ENCODE measurements around the gene FCSK.
"Not testable (repeated sequence)": the region's sequence is repeated elsewhere in the genome, so short reads cannot be mapped to it uniquely, and the experiment has no call there.

FCSK gene

DNA sequence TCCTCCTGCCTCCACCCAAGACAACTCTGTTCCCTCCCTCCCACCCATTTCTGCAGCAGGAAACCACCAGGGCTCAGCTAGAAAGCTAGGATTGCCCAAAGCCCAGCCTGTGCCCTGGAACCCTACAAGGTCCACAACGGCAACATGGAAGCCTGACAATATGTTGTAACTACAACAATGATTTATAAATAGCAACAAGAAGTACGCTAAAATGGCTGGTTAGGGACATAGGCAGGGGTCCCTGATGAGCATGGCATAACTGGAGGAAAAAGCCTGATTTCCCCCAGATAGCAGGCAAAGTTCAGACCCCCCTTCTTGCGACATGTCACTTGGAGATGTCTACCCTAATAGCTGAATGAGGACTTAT, 22.1 kb upstream of the FCSK start:
- no peak for DNase-seq (ENCODE audit: low read depth)

DNA sequence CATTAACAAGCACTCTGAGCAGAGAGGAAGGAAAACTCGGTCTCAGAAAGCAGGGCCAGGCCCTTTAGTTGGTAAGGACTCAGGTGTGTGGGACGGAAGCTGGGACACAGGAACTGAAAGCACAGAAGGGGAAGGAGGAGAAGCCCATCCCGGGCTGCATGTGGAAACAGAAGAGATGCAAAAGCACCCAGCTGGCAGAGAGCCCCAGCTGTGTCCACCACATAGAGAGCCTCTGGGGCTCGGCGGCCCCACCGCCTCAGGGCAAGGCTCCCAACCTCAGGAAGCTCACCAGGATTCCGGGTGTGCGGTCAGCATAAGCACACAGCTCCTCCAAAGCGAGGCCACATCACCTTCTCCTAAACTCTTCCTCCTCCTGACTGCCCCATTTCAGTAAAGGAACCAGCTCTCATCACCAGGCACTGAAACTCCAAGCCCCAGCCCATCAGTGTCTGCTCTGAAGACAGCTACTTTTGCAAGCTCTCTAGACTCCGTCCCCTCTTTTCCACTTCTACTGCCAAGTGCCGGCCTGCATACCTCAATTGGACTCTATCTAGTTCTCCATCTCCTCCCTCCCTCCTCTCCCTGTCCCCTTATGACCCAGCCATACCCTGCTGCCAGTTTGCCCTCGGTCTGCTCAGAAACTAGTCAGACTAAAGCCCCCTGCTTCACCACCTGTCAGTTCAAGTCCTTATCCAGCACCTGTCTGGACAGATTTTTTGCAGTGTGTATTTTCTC, 21.5 kb upstream of the FCSK start:
- no peak for DNase-seq (ENCODE audit: low read depth)

DNA sequence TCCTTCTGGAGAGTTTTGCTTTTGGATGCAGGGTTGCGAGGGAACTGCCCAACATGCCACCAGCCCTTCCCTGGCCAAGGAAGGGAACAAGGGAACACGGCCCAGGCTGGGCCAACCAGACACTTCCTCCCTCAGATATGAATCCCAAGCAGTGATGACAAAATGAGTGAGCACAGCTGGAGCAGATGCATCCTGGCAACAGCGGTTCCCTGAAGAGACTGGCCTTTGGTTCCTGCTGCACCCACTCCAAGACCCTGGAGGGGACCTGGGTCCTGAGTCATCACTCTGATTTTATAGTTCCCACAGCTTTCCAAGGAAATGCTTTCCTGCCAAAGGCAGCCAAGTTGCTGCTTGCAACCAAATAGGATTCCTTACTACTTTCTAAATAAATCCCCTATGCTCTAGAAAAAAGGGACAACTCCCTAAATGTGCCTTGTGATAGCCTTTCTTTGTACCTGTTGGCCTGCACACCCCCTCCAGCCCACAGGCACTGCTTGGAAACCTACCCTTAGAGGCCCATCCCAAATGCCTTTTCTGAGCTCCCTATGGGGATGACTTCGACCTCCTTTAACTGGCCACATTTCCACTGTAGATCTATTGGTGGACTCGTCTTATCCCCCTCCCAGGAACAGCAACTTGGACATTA, 20.8 kb upstream of the FCSK start:
- DNase-seq (ENCODE audit: low read depth) = no peak

DNA sequence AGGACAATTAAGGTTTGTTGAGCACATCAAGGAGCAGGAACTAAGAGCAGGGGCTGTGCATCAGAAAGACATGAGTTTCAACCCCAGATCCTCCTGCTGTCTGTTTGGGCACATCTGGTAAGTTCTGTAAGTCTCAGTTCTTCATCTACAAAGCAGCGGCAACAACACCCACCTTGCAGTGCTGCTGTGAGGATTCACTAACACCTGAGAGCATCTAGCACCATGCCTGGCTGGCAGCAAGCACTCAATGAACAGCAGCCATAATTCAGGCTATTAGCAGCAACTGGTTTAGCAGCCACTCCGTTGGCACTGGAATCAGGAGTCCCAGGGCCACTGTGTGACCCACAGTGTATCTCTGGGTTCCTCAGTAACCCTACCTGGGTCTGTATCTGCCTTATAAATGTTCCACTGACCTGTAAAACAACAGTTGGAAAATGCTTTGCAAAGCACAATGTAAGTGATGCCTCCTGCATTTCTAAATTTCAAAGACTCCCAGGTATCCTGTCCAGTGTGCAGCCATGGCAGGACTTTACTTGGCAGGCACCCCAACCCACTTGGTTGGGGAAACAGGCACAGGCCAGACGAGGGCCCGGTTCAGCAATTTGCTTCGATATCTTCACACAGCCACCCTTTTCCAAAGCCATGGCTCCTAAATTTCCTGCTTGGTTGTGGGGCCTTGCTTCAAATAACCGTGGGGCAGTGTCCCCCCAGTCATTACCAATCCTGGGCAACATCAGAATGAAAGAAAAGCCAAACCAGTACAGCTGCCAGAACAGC, 19.7 kb upstream of the FCSK start:
- no peak for DNase-seq (ENCODE audit: low read depth)

DNA sequence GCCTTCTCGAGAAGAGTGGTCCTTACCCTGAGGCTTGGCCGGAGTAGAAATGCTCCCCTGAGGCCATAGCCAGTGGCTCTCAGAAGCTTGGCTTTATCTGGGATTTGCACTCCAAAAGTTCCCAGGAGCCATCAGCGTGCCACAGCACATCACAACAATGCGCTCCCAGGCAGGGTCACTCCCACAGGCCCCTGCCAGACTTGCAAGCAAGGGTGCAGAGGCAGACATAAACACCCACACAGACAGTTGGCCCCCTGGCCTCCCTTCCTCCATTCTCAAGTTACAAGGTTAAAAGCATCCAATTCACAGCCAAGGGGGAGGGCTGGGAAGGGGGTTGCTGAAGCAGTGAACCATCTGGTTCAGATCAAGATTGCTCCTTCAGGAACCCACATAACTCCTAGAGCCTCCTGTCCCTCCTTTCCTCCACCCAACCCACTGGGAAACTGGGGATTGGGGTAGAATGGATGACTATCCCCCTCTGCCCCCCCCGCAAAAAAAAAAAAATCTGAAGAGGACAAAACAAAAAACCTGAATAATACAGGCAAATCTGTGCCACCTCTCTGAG, 17.3 kb upstream of the FCSK start:
- DNase-seq (ENCODE audit: low read depth) = no peak

DNA sequence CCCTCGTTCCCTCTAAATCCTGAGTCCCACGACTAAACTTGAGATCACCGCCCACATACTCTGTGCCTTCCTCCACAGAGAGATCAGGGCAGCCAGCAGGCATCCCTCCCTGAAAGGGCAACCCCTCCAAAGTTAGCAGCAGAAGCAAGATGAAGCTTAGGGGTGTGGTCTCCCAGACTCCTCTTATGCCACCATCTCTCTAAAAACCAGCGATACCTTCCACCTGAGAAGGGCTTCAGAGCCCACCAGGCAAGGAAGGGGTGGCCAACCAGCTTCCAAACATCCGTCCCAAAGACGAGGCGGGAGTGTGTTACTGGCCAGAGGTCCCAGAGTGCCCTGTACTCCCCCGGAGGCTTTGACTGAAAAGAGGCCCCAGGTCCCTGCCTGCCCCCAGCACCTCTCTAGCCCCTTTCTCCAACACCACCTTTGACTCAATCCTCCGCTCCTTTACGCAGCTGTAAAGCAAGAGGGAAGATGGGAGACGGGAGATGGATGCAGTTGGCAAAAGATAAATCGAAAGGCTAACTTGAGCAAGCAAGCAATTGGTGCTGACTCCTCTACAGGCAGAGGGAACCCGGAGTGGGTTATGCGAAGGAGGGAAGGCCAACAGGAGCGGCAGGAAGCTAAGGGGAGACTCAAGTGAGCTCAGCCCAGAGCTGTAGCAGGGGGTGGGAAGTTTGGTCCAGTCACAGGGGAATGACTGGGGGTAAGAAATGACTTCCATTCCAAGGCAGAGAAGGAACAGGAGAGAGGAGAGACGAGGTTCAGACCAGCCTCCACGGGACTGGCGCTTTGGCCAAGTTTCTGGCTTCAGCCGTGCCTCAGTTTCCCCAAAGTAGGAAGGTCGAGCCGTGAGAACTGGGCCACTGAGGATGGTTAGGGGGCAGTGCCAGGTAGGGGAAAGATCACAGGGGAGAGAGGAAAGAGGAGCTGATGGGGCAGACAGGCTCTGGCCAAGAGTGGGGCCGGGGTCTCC, 16.5 kb upstream of the FCSK start:
- DNase-seq (ENCODE audit: low read depth) = no peak

DNA sequence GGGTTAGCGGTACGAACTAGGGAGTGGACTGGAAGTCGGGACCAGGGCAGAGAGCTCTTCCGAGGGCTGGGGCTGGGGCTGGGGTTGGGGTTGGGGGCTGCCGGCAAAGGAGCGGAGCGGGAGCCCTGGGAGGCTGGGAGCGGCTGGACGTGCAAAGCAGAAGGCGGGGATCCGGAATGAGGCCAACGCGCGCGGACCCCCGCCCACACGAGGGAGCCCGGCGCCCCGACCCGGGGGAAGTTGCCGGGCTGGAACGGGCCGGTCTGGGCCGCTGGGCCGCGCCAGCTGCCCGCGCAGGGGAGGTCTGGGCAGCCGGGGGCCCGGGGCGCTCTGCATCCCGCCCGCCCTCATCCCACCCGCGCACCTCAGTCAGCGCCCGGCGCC, 15.8 kb upstream of the FCSK start:
- no peak for DNase-seq (ENCODE audit: low read depth)

DNA sequence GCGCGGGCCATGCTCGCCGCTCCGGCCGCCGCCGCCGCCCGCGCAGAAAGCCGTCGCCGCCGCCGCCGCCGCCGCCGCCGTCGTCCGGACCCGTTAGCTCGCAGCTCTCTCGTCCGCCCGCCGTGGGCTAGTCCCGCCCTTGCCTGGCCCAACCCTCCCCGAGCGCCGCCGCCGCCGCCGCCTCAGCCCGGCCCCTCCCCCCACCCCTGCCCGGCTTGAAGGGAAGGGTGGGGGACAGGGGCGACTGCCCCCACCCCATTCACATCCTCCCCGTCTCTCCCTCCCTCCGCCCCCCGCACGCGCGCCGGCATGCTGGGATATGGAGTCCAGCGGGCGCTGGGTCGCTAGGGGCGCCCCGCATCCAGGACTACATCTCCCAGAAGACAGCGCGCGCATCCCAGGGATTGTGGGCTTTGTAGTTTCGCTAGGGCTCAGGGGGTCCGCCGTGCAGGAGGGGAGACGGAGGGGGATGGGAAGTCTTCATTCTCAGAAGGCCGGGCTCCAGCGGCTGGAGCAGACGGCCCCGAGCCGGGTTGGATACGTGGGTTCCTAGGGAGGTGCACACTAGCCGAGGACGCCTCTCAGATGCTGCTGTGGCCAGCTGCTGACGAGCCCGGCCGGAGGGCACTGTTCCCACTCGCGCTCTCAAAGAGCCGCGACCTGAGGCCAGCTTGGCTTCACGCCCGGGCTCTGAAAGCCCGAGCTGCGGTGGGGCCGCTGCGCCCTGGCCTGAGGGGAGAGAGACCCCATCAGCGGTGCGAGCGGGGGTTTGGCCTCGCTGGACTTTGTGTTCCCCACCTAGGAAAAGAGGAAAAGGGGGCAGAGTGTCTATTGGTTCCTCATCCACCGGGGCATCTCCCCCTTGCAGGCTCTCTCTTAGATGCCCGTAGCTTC, 15.2 kb upstream of the FCSK start, which contains the start of gene ST3GAL2:
Gene ST3GAL2 (minus strand): TSS at position 132 of the 894 bp plus-strand sequence. CDS start 40,570 bp downstream, outside the sequence.
- peak; percentile 91 for DNase-seq (ENCODE audit: low read depth)

DNA sequence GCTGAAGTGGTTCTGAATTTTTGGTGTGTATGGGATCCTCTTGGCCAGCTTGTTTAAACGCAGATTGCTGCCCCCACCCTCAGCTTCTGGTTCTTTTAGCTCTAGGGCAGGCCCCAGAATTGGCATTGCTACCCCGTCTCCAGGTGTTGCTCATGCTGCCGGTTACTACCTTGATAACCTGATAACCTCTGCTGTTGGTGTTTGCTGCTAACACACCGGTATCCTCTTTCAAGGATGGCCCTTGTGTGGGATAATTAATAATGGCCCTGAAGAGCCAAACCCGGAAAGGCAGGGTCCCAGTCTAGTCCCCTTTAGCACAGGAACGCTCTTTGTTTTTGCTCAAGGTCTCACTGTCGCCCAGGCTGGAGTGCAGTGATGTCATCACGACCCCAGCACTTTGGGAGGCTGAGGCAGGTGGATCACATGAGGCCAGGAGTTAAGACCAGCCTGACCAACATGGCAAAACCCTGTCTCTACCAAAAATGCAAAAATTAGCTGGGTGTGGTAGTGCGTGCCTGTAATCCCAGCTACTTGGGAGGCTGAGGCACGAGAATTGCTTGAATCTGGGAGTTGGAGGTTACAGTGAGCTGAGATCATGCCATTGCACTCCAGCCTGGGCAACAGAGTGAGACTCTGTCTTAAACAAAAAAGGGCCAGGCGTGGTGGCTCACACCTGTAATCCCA, 14.2 kb upstream of the FCSK start:
- no peak for DNase-seq (ENCODE audit: low read depth)

DNA sequence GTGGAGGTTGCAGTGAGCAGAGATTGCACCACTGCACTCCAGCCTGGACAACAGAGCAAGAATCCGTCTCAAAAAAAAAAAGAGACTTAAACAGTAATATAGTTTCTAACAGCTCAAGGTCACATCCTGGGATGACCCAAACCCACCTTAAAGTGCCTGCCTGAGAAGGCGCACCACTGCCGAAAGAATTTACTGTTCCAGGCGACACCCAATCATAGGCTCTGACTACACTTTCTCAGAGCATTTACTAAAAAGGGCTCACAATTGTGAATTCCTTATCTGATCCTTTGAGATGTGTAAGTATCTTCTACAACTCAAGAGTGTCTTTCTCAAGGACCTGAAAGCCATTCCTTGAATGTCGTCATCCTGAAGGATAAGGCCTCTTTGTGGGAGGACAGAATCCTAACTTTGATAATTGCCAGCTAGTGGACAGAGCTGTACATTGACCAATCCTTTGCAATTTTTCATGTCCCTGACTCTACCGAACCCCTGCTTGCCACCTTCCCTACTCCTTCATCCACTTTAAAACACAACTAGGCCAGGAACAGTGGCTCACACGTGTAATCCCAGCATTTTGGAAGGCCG, 12.9 kb upstream of the FCSK start:
- DNase-seq (ENCODE audit: low read depth) = no peak

DNA sequence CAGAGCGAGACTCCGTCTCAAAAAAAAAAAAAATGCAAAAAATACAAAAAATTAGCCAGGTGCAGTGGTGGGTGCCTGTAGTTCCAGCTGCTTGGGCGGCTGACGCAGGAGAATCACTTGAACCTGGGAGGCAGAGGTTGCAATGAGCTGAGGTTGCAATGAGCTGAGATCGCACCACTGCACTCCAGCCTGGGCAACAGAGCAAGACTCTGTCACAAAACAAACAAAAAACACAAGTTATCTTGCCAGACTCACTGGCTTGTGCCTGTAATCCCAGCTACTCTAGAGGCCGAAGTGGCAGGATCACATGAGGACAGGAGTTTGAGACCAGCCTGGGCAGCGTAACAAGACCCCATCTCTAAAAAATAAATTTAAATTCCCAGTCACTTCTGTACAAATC, 12.1 kb upstream of the FCSK start:
- no peak for DNase-seq (ENCODE audit: low read depth)

DNA sequence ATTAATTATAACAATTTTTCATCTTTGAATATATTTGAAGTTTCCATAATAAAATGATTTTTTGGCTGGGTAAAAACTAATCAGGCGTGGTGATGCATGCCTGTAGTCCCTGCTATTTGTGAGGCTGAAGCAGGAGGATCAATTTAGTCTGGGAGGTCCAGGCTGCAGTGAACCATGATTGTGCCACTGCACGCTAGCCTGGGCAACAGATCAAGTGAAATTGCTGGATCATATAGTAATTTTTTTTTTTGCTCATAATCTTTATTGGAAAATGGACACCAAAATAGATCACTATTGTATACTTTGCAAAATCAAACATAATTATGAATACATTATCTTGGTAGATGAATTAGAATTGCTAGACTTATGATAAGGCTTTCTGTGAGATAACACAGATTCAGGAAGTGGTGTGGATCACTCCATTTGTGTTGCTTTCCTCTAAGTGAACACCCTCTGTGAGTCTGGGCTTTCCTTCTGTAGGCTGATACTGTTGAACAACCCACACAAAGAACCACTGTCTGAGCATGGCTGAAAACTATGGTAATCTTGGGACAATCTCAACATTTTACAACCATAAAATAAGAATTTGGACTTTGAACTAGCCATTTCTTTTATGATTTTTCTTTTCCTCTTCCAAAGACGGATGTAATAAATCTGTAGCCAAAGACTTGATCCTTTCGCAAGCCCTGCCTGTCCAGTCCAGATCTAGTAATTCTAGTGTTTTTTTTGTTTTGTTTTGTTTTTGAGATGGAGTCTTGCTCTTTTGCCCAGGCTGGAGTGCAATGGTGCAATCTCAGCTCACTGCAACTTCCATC, 9.9 kb upstream of the FCSK start:
- no peak for DNase-seq (ENCODE audit: low read depth)

DNA sequence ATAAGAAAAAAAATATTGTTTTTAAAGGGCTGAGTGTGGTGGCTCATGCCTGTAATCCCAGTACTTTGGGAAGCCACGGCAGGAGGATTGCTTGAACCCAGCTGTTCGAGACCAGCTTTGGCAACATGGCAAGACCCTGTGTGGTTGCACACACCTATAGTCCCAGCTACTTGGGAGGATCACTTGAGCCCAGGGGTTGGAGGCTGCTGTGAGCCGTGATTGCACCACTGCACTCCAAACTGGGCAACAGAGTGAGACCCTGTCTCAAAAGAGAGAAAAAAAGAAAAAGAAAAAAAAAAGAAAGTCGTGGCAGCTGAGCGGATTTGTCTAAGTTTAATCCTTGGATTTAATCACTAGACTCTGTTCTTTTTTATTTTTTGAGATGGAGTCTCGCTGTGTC, 6.3 kb upstream of the FCSK start:
- no peak for DNase-seq (ENCODE audit: low read depth)

DNA sequence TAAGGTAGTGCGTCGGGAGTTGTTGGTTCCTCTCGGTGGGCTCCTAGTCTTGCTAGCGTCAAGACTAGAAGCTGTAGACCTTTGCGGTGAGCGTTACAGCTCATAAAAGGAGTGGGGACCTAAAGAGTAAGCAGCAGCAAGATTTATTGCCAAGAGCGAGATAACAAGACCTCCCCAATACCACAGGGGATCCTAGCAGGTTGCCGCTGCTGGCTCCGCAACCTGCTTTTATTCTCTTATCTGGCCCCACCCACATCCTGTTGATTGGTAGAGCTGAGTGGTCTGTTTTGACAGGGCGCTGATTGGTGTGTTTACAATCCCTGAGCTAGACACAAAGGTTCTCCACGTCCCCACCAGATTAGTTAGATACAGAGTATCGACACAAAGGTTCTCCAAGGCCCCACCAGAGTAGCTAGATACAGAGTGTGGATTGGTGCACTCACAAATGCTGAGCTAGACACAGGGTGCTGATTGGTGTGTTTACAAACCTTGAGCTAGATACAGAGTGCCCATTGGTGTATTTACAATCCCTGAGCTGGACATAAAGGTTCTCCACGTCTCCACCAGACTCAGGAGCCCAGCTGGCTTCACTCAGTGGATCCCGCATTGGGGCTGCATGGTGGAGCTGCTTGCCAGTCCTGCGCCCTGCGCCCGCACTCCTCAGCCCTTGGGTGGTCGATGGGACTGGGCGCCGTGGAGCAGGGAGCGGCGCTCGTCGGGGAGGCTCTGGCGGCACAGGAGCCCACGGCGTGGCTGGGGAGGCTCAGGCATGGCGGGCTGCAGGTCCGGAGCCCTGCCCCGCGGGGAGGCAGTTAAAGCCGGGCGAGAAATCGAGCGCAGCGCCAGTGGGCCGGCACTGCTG, 4.0 kb upstream of the FCSK start:
- DNase-seq (ENCODE audit: low read depth) = not testable (repeated sequence)

DNA sequence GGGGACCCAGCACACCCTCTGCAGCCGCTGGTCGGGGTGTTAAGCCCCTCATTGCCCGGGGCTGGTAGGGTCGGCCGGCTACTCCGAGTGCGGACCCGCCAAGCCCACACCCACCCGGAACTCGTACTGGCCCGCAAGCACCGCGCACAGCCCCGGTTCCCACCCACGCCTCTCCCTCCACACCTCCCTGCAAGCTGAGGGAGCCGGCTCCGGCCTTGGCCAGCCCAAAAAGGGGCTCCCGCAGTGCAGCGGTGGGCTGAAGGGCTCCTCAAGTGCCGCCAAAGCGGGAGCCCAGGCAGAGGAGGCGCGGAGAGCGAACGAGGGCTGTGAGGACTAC, 3.4 kb upstream of the FCSK start:
- DNase-seq (ENCODE audit: low read depth) = not testable (repeated sequence)

DNA sequence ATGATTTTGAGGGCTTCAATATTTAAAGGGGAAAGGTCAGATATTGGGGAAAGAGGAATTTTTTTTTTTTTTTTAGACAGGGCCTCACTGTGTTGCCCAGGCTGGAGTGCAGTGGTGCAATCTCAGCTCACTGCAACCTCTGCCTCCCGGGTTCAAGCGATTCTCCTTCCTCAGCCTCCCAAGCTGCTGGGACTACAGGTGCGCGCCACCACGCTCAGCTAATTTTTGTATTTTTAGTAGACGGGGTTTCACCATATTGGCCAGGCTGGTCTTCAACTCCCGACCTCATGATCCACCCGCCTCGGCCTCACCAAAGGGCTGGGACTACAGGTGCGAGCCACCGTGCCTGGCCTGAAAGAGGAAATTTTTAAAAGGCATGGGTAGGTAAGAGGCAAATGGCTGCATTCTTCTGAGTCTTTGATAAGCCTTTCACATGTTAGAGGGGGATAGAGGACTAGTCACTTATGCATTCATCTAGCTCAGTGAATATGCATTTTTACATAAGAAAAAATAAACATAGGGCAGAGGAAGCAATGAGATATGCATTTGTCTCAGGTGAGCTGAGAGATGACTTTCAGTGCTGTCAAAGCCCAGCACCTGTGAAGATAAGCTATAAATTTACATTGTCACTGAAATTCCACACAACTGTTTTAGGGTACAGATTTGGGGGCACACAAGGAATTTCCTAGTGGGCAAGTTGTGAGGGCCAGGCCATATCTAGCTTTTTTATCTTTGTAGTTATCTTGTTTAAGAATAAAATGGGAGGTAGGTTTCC, 1.1 kb upstream of the FCSK start:
- no peak for DNase-seq (ENCODE audit: low read depth)

DNA sequence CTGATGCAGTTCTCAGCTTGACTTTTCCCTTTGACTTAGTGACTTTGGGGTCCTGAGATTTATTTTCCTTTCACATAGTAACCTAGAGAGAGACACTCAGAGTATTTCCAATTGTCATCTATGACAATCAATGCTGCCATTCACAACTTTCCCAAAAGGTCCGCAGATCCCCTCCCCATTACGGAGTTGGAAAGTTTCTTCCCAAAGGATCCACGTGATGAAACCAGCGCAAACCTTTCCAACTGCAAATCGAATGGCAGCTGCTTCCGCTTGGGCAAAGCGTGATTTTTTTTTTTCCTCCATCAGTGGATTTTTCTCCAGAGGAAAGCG, 538 bp upstream of the FCSK start:
- no peak for DNase-seq (ENCODE audit: low read depth)
